K562 (cell line): ENCODE data around the gene TENM4.

Experiments
- CHD2 ChIP-seq: IDR thresholded peaks from 2 replicates; pipeline ENCODE4 v1.6.1; 2011; ENCODE audit warnings: low read depth, low read length
- HCFC1 ChIP-seq: IDR thresholded peaks from 2 replicates; pipeline ENCODE4 v1.6.1; 2012; ENCODE audit warnings: low read depth, low read length, improper control_type of control experiment
- KDM1A ChIP-seq, 2 experiments: fragments of 450-650 bp; IDR thresholded peaks; 2 replicates each; pipeline ENCODE4 v1.6.1; 2016; ENCODE audit warnings: mild to moderate bottlenecking in 2 of 2
- MYBL2 ChIP-seq, 2 experiments: fragments of 450-650 bp in 1 of 2; sonication (generic) in 1 of 2; formaldehyde crosslinking in 1 of 2; IDR thresholded peaks; 2 replicates each; pipeline versions ENCODE4 v1.6.1 to v1.8.1; 2017 to 2022; ENCODE audit warnings: borderline replicate concordance in 1 of 2, inconsistent platforms in 1 of 2, low read depth in 1 of 2, mild to moderate bottlenecking in 1 of 2, missing genetic modification reagents in 1 of 2, moderate library complexity in 1 of 2
- NELFE ChIP-seq: IDR thresholded peaks from 2 replicates; pipeline ENCODE4 v1.6.1; 2011; ENCODE audit warnings: mild to moderate bottlenecking; ENCODE audit not compliant: insufficient read depth, insufficient read length
- POLR2A ChIP-seq: fragments of 450-650 bp; conservative IDR thresholded peaks from 2 replicates; pipeline ENCODE4 v1.6.1; 2016
- YY1 ChIP-seq, 3 experiments: IDR thresholded peaks; 2 replicates each; pipeline ENCODE4 v1.6.1; 2011; ENCODE audit warnings: low read length in 2 of 3, mild to moderate bottlenecking in 2 of 3, moderate library complexity in 2 of 3, borderline replicate concordance in 1 of 3, control low read depth in 1 of 3, low read depth in 1 of 3; ENCODE audit not compliant: insufficient read depth in 3 of 3, insufficient replicate concordance in 2 of 3, control insufficient read depth in 1 of 3, insufficient read length in 1 of 3; ENCODE audit errors: extremely low read depth in 1 of 3
- ZBTB8A ChIP-seq: fragments of 450-650 bp; IDR thresholded peaks from 2 replicates; pipeline ENCODE4 v1.6.1; 2018; ENCODE audit warnings: mild to moderate bottlenecking, moderate library complexity; ENCODE audit not compliant: partially characterized antibody
- ZNF197 ChIP-seq: fragments of 200-800 bp; sonication (Bioruptor generic); IDR thresholded peaks from 2 replicates; pipeline ENCODE4 v1.6.1; 2016; ENCODE audit warnings: low read depth, missing genetic modification characterization, missing compliant biosample characterization
- TF ChIP-seq, protein P1 (sequence below): fragments of 450-650 bp; IDR thresholded peaks from 2 replicates; pipeline ENCODE4 v1.7.1; 2018; ENCODE audit warnings: mild to moderate bottlenecking, low read depth; ENCODE audit not compliant: partially characterized antibody
- TF ChIP-seq, protein P2 (sequence below), 3 experiments: IDR thresholded peaks in 2 of 3; conservative IDR thresholded peaks in 1 of 3; 2 replicates each; pipeline ENCODE4 v1.5.1; 2011 to 2012; ENCODE audit warnings: low read length in 3 of 3, mild to moderate bottlenecking in 3 of 3, control low read depth in 2 of 3, improper control_type of control experiment in 1 of 3, inconsistent platforms in 1 of 3, low read depth in 1 of 3, mixed read lengths in 1 of 3, moderate library complexity in 1 of 3; ENCODE audit not compliant: insufficient read depth in 2 of 3
- TF ChIP-seq, protein P3 (sequence below): fragments of 250-450 bp; sonication (Bioruptor Pico); IDR thresholded peaks from 2 replicates; pipeline ENCODE4 v1.8.0; 2022; ENCODE audit warnings: inconsistent platforms
- TF ChIP-seq, protein P4 (sequence below): sonication (generic); formaldehyde crosslinking; IDR thresholded peaks from 2 replicates; pipeline ENCODE4 v1.8.1; 2022; ENCODE audit warnings: missing genetic modification reagents

DNA sequence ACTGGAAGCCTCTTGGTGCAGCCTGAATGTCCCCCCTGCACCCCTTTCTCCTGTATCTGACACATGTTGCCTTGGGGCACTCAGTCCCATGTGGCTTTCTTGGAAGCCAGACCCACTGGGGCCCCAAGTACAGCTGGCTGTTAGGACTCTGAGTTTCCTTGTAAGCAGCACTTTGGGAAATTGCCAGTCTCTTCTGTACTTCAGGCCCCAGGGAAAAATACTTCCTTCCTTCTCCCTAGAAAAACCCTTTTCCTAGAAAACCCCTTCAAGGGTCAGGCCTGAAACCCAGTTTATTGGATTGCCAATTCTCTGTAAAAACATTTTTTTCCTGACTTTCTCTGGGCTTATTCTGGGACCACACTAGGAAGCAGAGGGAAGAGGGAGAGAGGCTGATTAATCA lies 360.3 kb downstream of the TENM4 start:
- TF ChIP-seq KDM1A (IDR thresholded peaks at IDR 0.05) (no peak), CHD2 (no peak), POLR2A (no peak), ZBTB8A (no peak), YY1 (IDR thresholded peaks at IDR 0.05; ENCODE audit: borderline replicate concordance in 1 of 3, control insufficient read depth in 1 of 3, extremely low read depth in 1 of 3, insufficient read depth in 3 of 3, insufficient read length in 1 of 3, insufficient replicate concordance in 2 of 3, low read depth in 1 of 3, low read length in 2 of 3) (no peak), ZNF197 (CRISPR knock-in tag) (no peak), MYBL2 (IDR thresholded peaks at IDR 0.05; ENCODE audit: low read depth) (no peak), MYBL2 (CRISPR knock-in tag; IDR thresholded peaks at IDR 0.05; ENCODE audit: borderline replicate concordance) (no peak), NELFE (no peak), HCFC1 (no peak)
- TF ChIP-seq, protein P1, sequence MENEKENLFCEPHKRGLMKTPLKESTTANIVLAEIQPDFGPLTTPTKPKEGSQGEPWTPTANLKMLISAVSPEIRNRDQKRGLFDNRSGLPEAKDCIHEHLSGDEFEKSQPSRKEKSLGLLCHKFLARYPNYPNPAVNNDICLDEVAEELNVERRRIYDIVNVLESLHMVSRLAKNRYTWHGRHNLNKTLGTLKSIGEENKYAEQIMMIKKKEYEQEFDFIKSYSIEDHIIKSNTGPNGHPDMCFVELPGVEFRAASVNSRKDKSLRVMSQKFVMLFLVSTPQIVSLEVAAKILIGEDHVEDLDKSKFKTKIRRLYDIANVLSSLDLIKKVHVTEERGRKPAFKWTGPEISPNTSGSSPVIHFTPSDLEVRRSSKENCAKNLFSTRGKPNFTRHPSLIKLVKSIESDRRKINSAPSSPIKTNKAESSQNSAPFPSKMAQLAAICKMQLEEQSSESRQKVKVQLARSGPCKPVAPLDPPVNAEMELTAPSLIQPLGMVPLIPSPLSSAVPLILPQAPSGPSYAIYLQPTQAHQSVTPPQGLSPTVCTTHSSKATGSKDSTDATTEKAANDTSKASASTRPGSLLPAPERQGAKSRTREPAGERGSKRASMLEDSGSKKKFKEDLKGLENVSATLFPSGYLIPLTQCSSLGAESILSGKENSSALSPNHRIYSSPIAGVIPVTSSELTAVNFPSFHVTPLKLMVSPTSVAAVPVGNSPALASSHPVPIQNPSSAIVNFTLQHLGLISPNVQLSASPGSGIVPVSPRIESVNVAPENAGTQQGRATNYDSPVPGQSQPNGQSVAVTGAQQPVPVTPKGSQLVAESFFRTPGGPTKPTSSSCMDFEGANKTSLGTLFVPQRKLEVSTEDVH, result no peak
- TF ChIP-seq, protein P2, sequence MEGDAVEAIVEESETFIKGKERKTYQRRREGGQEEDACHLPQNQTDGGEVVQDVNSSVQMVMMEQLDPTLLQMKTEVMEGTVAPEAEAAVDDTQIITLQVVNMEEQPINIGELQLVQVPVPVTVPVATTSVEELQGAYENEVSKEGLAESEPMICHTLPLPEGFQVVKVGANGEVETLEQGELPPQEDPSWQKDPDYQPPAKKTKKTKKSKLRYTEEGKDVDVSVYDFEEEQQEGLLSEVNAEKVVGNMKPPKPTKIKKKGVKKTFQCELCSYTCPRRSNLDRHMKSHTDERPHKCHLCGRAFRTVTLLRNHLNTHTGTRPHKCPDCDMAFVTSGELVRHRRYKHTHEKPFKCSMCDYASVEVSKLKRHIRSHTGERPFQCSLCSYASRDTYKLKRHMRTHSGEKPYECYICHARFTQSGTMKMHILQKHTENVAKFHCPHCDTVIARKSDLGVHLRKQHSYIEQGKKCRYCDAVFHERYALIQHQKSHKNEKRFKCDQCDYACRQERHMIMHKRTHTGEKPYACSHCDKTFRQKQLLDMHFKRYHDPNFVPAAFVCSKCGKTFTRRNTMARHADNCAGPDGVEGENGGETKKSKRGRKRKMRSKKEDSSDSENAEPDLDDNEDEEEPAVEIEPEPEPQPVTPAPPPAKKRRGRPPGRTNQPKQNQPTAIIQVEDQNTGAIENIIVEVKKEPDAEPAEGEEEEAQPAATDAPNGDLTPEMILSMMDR (IDR thresholded peaks at IDR 0.05 in 2 of 3, conservative IDR thresholded peaks at IDR 0.05 in 1 of 3; ENCODE audit: insufficient read depth in 2 of 3, low read depth in 1 of 3, low read length in 3 of 3), result no peak
- TF ChIP-seq, protein P3, sequence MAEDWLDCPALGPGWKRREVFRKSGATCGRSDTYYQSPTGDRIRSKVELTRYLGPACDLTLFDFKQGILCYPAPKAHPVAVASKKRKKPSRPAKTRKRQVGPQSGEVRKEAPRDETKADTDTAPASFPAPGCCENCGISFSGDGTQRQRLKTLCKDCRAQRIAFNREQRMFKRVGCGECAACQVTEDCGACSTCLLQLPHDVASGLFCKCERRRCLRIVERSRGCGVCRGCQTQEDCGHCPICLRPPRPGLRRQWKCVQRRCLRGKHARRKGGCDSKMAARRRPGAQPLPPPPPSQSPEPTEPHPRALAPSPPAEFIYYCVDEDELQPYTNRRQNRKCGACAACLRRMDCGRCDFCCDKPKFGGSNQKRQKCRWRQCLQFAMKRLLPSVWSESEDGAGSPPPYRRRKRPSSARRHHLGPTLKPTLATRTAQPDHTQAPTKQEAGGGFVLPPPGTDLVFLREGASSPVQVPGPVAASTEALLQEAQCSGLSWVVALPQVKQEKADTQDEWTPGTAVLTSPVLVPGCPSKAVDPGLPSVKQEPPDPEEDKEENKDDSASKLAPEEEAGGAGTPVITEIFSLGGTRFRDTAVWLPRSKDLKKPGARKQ (CRISPR knock-in tag), result no peak
- TF ChIP-seq, protein P4, sequence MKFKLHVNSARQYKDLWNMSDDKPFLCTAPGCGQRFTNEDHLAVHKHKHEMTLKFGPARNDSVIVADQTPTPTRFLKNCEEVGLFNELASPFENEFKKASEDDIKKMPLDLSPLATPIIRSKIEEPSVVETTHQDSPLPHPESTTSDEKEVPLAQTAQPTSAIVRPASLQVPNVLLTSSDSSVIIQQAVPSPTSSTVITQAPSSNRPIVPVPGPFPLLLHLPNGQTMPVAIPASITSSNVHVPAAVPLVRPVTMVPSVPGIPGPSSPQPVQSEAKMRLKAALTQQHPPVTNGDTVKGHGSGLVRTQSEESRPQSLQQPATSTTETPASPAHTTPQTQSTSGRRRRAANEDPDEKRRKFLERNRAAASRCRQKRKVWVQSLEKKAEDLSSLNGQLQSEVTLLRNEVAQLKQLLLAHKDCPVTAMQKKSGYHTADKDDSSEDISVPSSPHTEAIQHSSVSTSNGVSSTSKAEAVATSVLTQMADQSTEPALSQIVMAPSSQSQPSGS (CRISPR knock-in tag), result no peak
